Psoas muscle (tissue), 8 donors: ENCODE data around the gene IHH. TPM values are rescaled to one million over a fixed set of nuclear protein-coding genes. Genes with fewer than 3 reads are reported as not detected.

Source experiments
- ATAC-seq, 4 donors: fragments of 200-7000 bp; cut with Tn5 transposase; one replicate each; pipeline ENCODE4 v1.9.1; 2020; ENCODE audit warnings: moderate library complexity in 3 of 4, mild to moderate bottlenecking in 2 of 4
- DNase-seq, 2 donors: peaks; one replicate each; pipeline ENCODE4 v3.0.0-alpha.2; 2020
- H3K27ac ChIP-seq: fragments of 200-600 bp; one replicate; pipeline ENCODE4 v1.8.0; 2022
- H3K27me3 ChIP-seq, 3 donors: fragments of 200-600 bp in 1 of 3; one replicate each; pipeline versions ENCODE4 v1.6.1 to v1.8.0; 2013 to 2022; ENCODE audit warnings: low read length in 2 of 3, mild to moderate bottlenecking in 2 of 3, moderate library complexity in 1 of 3; ENCODE audit not compliant: insufficient read depth in 3 of 3
- H3K36me3 ChIP-seq, 2 donors: fragments of 200-600 bp in 1 of 2; one replicate each; pipeline versions ENCODE4 v1.6.1 to v1.8.0; 2013 to 2022; ENCODE audit warnings: low read depth in 1 of 2, mild to moderate bottlenecking in 1 of 2, moderate library complexity in 1 of 2; ENCODE audit not compliant: insufficient read depth in 1 of 2
- H3K4me1 ChIP-seq: fragments of 200-600 bp; one replicate; pipeline ENCODE4 v1.8.0; 2022
- H3K4me3 ChIP-seq: fragments of 200-600 bp; one replicate; pipeline ENCODE4 v1.8.0; 2022; ENCODE audit warnings: mild to moderate bottlenecking
- H3K9me3 ChIP-seq: fragments of 200-600 bp; one replicate; pipeline ENCODE4 v1.8.0; 2022
- CTCF ChIP-seq: fragments of 200-600 bp; IDR thresholded peaks from one replicate; pipeline ENCODE4 v1.8.0; 2022; ENCODE audit warnings: antibody characterized with exemption
- WGBS, 3 donors: extraction: QIAGEN DNeasy Blood & Tissue Kit; methylation state at CpG; one replicate each; pipeline versions ENCODE4 v1.1.6 to v1.1.7; 2013; 5-methylcytosine and 5-hydroxymethylcytosine counted together
- intact Hi-C, 2 donors: fragments of 100-400 bp; cut with DNase I; formaldehyde crosslinking; loops; one replicate each; pipeline versions ENCODE4 v1.11.0 to v1.14.2; 2022
- polyA plus RNA-seq, 3 donors: library from polyadenylated mRNA; stranded (reverse); fragments of 200-250 nt; gene quantifications; one replicate each; pipeline ENCODE4 v1.2.3, GENCODE V29; 2013
- total RNA-seq, 4 donors: library from RNA; stranded (reverse); fragmentation: NEBNext Ultra II Directional in 2 of 4; extraction: Animal tissue kit (Norgen Biotek cat#: 25700) in 2 of 4; gene quantifications; one replicate each; pipeline versions ENCODE4 v1.2.1 to v1.2.4, GENCODE V29; 2021 to 2023
- donor health status: healthy with polysubstance abuse.
- donor health status: DM: no; HTN: no; CAD: no; lungs with moderate emphysema.
- donor health status: Bipolar disorder and iron deficiency.
- donor health status: healthy.
- donor health status: DM: yes; HTN: yes; CAD: no.
- donor health status: DM: no; HTN: no; CAD: no.
- donor health status: DM: no; HTN: no; CAD: no.
- donor health status: DM: yes; HTN: yes; CAD: no.

The IHH gene
- total and polyA plus RNA-seq, 7 donors = 0.03 to 0.12 TPM; not detected in 5

GRCh38 chr2:219059725-219060682, 717 bp downstream of the IHH start:
- H3K27me3 ChIP-seq = peaks cover 0 to 93% (median 23%) of the 10 kb centered on the region in 3 donors
- no peaks in the 10 kb centered on the region for H3K9me3 ChIP-seq
- H3K36me3 ChIP-seq = no peaks in the 10 kb centered on the region
- H3K27ac ChIP-seq = no peak overlapping the region
- no peak for TF ChIP-seq CTCF
- peaks cover 28% of the 10 kb centered on the region for H3K4me1 ChIP-seq
- ATAC-seq (peak in 1 of 4 donors; percentile 17), DNase-seq (peak in 1 of 2 donors; percentile 14)
- WGBS, 3 donors = 2 to 3% (median 3%) methylated on average over 49 to 81 of the region's 81 CpGs
- H3K4me3 ChIP-seq = peak overlapping the region; percentile 47
- intact Hi-C loops = loop anchor here (2.0 to 10.0 kb wide), 3 partner anchors 59 to 245 kb away; partner anchors contain the start of gene PTPRN (in 2 of the 2)

- intact Hi-C loops = loop anchor here (2.0 to 10.0 kb wide), 3 partner anchors 59 to 245 kb away; partner anchors contain the start of gene PTPRN (in 2 of the 2)
- 3% methylated on average over 17 of the region's 17 CpGs for WGBS, 3 donors
- ATAC-seq = peak in 1 of 4 donors; percentile 2
- no peak overlapping the region for H3K27ac ChIP-seq
- peak overlapping the region; percentile 47 for H3K4me3 ChIP-seq
- no peak for TF ChIP-seq CTCF
- H3K36me3 ChIP-seq = no peaks in the 10 kb centered on the region
- DNase-seq = no peak
- H3K4me1 ChIP-seq = peaks cover 28% of the 10 kb centered on the region
- H3K27me3 ChIP-seq = peaks cover 0 to 93% (median 23%) of the 10 kb centered on the region in 3 donors
- no peaks in the 10 kb centered on the region for H3K9me3 ChIP-seq
Measured at GRCh38 chr2:219059375-219059724, 1.4 kb downstream of the IHH start.

- Histone ChIP-seq H3K36me3 (no peaks in the 10 kb centered on the region), H3K9me3 (no peaks in the 10 kb centered on the region), H3K4me3 (peak overlapping the region; percentile 47), H3K27me3 (peaks cover 0 to 96% (median 23%) of the 10 kb centered on the region in 3 donors), H3K4me1 (peaks cover 28% of the 10 kb centered on the region), H3K27ac (no peak overlapping the region)
- peak; percentile 55 to 71 for DNase-seq
- TF ChIP-seq CTCF = no peak
- peak; percentile 38 to 80 (median 72) for ATAC-seq
- intact Hi-C loops = loop anchor here (1.0 to 10.0 kb wide), 4 partner anchors 60 to 246 kb away; partner anchors contain the start of gene PTPRN (in 2 of the 2)
- WGBS, 3 donors = 6 to 8% (median 7%) methylated on average over 40 to 42 of the region's 42 CpGs
Measured at GRCh38 chr2:219058541-219059374, 2.0 kb downstream of the IHH start.

- no peak overlapping the region for H3K27ac ChIP-seq
- H3K27me3 ChIP-seq = peaks cover 0 to 88% (median 23%) of the 10 kb centered on the region in 3 donors
- 2 to 3% (median 2%) methylated on average over 40 to 52 of the region's 52 CpGs for WGBS, 3 donors
- H3K4me1 ChIP-seq = peaks cover 28% of the 10 kb centered on the region
- H3K36me3 ChIP-seq = no peaks in the 10 kb centered on the region
- ATAC-seq = peak; percentile 92 to 97 (median 96)
- intact Hi-C loops = loop anchor here (1.0 to 10.0 kb wide), 4 partner anchors 61 to 247 kb away; partner anchors contain the start of gene PTPRN (in 2 of the 2)
- H3K4me3 ChIP-seq = peak overlapping the region; percentile 19
- TF ChIP-seq CTCF = peak; percentile 95
- DNase-seq = peak; percentile 72 to 86
- H3K9me3 ChIP-seq = no peaks in the 10 kb centered on the region
Measured at GRCh38 chr2:219057709-219058540, 2.8 kb downstream of the IHH start.
